Ishikawa (cell line): ENCODE data around the gene EXT2.

Experiments used
- CEBPB ChIP-seq: IDR thresholded peaks from 2 replicates; pipeline ENCODE4 v1.6.1; 2012
- CREB1 ChIP-seq: IDR thresholded peaks from 2 replicates; pipeline ENCODE4 v1.6.1; 2012; ENCODE audit warnings: low read depth
- EGR1 ChIP-seq: IDR thresholded peaks from 2 replicates; pipeline ENCODE4 v1.6.1; 2012
- EP300 ChIP-seq: IDR thresholded peaks from 2 replicates; pipeline ENCODE4 v1.6.1; 2012; ENCODE audit warnings: borderline replicate concordance
- FOXM1 ChIP-seq: IDR thresholded peaks from 2 replicates; pipeline ENCODE4 v1.6.1; 2012; ENCODE audit warnings: low read depth, borderline replicate concordance
- MAX ChIP-seq: IDR thresholded peaks from 2 replicates; pipeline ENCODE4 v1.6.1; 2012
- NFIC ChIP-seq: IDR thresholded peaks from 2 replicates; pipeline ENCODE4 v1.6.1; 2012
- RAD21 ChIP-seq: IDR thresholded peaks from 2 replicates; pipeline ENCODE4 v1.6.1; 2012; ENCODE audit warnings: low read depth
- REST ChIP-seq: IDR thresholded peaks from 2 replicates; pipeline ENCODE4 v1.6.1; 2012; ENCODE audit warnings: low read depth, mild to moderate bottlenecking
- TAF1 ChIP-seq: IDR thresholded peaks from 2 replicates; pipeline ENCODE4 v1.6.1; 2012; ENCODE audit warnings: low read depth, mild to moderate bottlenecking
- TCF12 ChIP-seq: IDR thresholded peaks from 2 replicates; pipeline ENCODE4 v1.6.1; 2012; ENCODE audit warnings: low read depth
- TEAD4 ChIP-seq: IDR thresholded peaks from 2 replicates; pipeline ENCODE4 v1.6.1; 2012
- USF1 ChIP-seq: IDR thresholded peaks from 2 replicates; pipeline ENCODE4 v1.6.1; 2012
- YY1 ChIP-seq: IDR thresholded peaks from 2 replicates; pipeline ENCODE4 v1.6.1; 2012; ENCODE audit warnings: low read depth
- ZBTB7A ChIP-seq: IDR thresholded peaks from 2 replicates; pipeline ENCODE4 v1.6.1; 2012; ENCODE audit warnings: low read depth

EXT2 gene

GRCh38 chr11:44248109-44248508 lies 152.6 kb downstream of the EXT2 start:
- TF ChIP-seq TCF12 (no peak), ZBTB7A (no peak), REST (no peak), TEAD4 (no peak)

GRCh38 chr11:44250421-44250820 lies 154.9 kb downstream of the EXT2 start:
- TF ChIP-seq USF1 = no peak
- no peak for TF ChIP-seq TAF1
- no peak for TF ChIP-seq YY1
- no peak for TF ChIP-seq NFIC
- TF ChIP-seq TCF12 = no peak
- TF ChIP-seq CEBPB = no peak
- TF ChIP-seq EP300 = no peak
- no peak for TF ChIP-seq MAX
- no peak for TF ChIP-seq ZBTB7A
- no peak for TF ChIP-seq CREB1

GRCh38 chr11:44252999-44253602 lies 157.6 kb downstream of the EXT2 start:
- no peak for TF ChIP-seq USF1
- no peak for TF ChIP-seq ZBTB7A
- no peak for TF ChIP-seq REST
- TF ChIP-seq TAF1 = no peak
- no peak for TF ChIP-seq YY1
- TF ChIP-seq EP300 = no peak
- TF ChIP-seq TCF12 = no peak
- TF ChIP-seq NFIC = no peak
- TF ChIP-seq MAX = no peak
- TF ChIP-seq CEBPB = no peak
- no peak for TF ChIP-seq FOXM1
- TF ChIP-seq EGR1 = no peak
- no peak for TF ChIP-seq TEAD4
- no peak for TF ChIP-seq CREB1
- TF ChIP-seq RAD21 = no peak

GRCh38 chr11:44255406-44256071 lies 160.1 kb downstream of the EXT2 start:
- no peak for TF ChIP-seq FOXM1

GRCh38 chr11:44256673-44257291 lies 161.3 kb downstream of the EXT2 start:
- TF ChIP-seq FOXM1 (no peak), TAF1 (no peak)

- TF ChIP-seq EP300 (no peak), USF1 (no peak), ZBTB7A (no peak), YY1 (no peak), EGR1 (no peak), CREB1 (no peak), MAX (no peak), REST (no peak), CEBPB (no peak), FOXM1 (no peak), TCF12 (no peak), TEAD4 (no peak), NFIC (no peak), TAF1 (no peak), RAD21 (no peak)
Observed at GRCh38 chr11:44257338-44258189, 162.1 kb downstream of the EXT2 start.
